Measurements from ENCODE around the gene EIF3B. TPM values are rescaled to one million over a fixed set of nuclear protein-coding genes. Genes with fewer than 3 reads are reported as not detected.
A peak's percentile ranks its signal among the peaks of the same experiment; 100 is the strongest.

Gene EIF3B
- total and polyA plus RNA-seq, 12 donors, result 81.4 to 183 (median 110) TPM

DNA sequence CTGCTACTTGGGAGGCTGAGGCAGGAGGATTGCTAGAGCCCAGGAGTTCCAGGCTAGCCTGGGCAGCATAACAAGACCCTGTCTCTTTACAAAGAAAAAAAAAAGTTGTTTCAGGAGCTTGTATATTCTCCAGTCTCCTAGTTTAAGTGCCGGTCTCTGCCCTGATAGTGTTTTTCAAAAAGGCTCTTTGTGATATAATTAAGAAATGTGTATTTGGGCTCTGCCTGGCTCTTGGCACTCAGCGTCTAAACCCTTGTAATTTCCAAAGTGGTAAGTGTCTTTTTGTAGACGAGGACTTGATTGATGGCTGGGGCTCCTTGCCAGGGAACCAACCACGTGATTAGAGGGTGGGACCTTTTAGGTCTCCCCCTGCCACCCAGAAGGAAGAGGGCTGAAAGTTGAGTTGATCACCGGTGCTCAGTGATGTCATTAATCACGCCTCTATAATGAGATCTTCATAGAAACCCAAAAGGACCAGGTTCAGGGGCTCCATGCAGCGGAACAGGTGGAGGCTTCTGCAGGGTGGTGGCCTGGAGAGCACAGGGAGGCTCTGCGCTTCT, 4.4 kb downstream of the EIF3B start:
- 54 to 64% (median 57%) methylated on average over 8 of the region's 8 CpGs for WGBS, 4 donors

DNA sequence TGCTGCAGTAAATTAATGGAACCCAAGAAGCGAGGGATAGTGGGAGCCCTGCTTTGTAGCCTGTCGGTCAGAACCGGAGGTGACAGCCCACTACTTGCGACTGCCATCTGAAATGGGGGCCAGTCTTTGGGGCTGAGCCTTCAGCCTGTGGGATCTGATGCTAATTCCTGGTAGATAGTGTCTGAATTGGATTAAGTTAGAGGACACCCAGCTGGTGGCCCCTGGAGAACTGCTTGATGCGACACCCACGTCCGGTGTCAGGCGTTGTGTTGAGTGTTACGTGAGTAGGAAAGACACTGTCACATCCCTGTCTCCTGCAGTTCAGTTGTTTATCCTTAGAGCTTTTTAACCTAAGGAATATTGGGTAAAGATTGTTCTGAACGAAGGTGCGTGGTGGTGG, 5.0 kb downstream of the EIF3B start:
- intact Hi-C loops (cut with DNase I), result loop anchor here (5.0 to 10.0 kb wide), 3 partner anchors 43 to 785 kb away; partner anchors contain the start of genes CHST12 (in 1 of the 2), MRM2 (in 1 of the 2), NUDT1 (in 1 of the 2) and PSMG3 (in 1 of the 2)
- Histone ChIP-seq H3K9me3 (replicated peaks in 1 of 3) (no peaks in the 10 kb centered on the region), H3K4me1 (replicated peaks in 1 of 2) (peaks cover 17 to 48% of the 10 kb centered on the region in 2 donors), H3K4me3 (no peak overlapping the region), H3K27ac (peak overlapping the region in 1 of 5 donors; percentile 24), H3K27me3 (no peaks in the 10 kb centered on the region), H3K36me3 (replicated peaks in 1 of 2) (peaks cover 0 to 38% of the 10 kb centered on the region in 2 donors)
- 81 to 91% (median 87%) methylated on average over 11 of the region's 11 CpGs for WGBS, 4 donors
- TF ChIP-seq POLR2A (IDR thresholded peaks at IDR 0.05), result no peak
- TF ChIP-seq, protein P1, sequence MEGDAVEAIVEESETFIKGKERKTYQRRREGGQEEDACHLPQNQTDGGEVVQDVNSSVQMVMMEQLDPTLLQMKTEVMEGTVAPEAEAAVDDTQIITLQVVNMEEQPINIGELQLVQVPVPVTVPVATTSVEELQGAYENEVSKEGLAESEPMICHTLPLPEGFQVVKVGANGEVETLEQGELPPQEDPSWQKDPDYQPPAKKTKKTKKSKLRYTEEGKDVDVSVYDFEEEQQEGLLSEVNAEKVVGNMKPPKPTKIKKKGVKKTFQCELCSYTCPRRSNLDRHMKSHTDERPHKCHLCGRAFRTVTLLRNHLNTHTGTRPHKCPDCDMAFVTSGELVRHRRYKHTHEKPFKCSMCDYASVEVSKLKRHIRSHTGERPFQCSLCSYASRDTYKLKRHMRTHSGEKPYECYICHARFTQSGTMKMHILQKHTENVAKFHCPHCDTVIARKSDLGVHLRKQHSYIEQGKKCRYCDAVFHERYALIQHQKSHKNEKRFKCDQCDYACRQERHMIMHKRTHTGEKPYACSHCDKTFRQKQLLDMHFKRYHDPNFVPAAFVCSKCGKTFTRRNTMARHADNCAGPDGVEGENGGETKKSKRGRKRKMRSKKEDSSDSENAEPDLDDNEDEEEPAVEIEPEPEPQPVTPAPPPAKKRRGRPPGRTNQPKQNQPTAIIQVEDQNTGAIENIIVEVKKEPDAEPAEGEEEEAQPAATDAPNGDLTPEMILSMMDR (IDR thresholded peaks at IDR 0.05), result no peak
- DNase-seq, result peak in 1 of 7 donors; percentile 77

More for the DNA sequence above, 4.4 kb downstream of the EIF3B start:
- no peaks in the 10 kb centered on the region for H3K27me3 ChIP-seq
- TF ChIP-seq POLR2A (IDR thresholded peaks at IDR 0.05), result no peak
- TF ChIP-seq, protein P1 (IDR thresholded peaks at IDR 0.05), result no peak
- H3K4me3 ChIP-seq, result no peak overlapping the region
- H3K36me3 ChIP-seq (replicated peaks in 1 of 2), result peaks cover 0 to 32% of the 10 kb centered on the region in 2 donors
- DNase-seq, result peak in 1 of 7 donors; percentile 61
- intact Hi-C loops (cut with DNase I), result loop anchor here (5.0 to 10.0 kb wide), 3 partner anchors 43 to 784 kb away; partner anchors contain the start of genes CHST12 (in 1 of the 2), MRM2 (in 1 of the 2), NUDT1 (in 1 of the 2) and PSMG3 (in 1 of the 2)
- H3K27ac ChIP-seq, result no peak overlapping the region
- H3K4me1 ChIP-seq (replicated peaks in 1 of 2), result peaks cover 17 to 48% of the 10 kb centered on the region in 2 donors
- H3K9me3 ChIP-seq (replicated peaks in 1 of 3), result no peaks in the 10 kb centered on the region

DNA sequence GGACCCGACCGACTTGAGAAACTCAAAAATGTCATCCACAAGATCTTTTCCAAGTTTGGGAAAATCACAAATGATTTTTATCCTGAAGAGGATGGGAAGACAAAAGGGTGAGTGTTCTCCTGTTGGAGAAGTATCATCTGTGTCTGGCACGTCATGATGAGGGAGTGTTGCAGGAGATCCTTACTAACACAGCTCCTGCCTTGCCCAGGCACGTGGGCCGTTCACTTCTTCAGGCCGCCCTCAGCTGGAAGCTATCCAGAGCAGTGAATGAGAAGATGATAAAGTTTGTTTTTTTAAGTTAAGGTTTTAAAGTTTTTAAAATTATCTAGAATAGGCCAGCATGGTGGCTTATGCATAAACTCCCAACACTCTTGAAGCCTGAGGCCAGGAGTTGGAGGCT, 6.2 kb downstream of the EIF3B start:
- no peak for DNase-seq
- intact Hi-C loops (cut with DNase I), result no loop called here
- H3K9me3 ChIP-seq (replicated peaks in 1 of 3), result no peaks in the 10 kb centered on the region
- peaks cover 14 to 47% of the 10 kb centered on the region in 2 donors for H3K4me1 ChIP-seq (replicated peaks in 1 of 2)
- H3K36me3 ChIP-seq (replicated peaks in 1 of 2), result peaks cover 0 to 50% of the 10 kb centered on the region in 2 donors
- H3K27me3 ChIP-seq, result no peaks in the 10 kb centered on the region
- H3K27ac ChIP-seq, result no peak overlapping the region
- TF ChIP-seq, protein P1 (IDR thresholded peaks at IDR 0.05), result no peak
- TF ChIP-seq POLR2A (IDR thresholded peaks at IDR 0.05), result no peak
- 71 to 73% (median 73%) methylated on average over 6 of the region's 6 CpGs for WGBS, 4 donors
- H3K4me3 ChIP-seq, result no peak overlapping the region

DNA sequence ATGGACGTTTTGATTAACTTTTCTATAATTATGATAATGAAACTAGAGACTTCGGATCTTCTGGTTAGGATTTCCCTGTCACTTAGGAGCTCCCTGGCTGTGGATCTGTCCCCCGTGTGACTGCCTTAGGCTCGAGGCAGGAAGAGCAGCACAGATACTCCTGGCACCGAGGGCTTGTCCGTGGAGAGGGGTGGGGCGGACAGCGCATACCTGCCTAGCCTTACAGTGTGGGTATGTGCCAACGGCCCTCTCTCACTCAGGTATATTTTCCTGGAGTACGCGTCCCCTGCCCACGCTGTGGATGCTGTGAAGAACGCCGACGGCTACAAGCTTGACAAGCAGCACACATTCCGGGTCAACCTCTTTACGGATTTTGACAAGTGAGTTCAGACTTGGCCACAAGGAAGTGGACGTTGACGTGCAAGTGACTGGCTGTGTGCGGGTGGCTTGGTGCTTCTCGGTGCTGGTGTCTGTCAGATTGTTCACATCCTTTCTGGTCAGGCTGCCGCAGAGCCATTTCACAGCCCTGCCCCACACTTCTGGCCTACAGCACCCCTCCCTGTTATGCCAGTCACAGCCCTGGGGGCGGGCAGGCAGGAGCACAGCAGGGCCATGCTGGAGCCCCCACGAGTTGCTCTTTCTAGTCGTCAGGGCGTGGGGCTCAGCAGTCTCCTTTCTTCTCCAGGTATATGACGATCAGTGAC, 7.9 kb downstream of the EIF3B start:
- no peak for DNase-seq
- TF ChIP-seq, protein P1 (IDR thresholded peaks at IDR 0.05), result no peak
- no peak for TF ChIP-seq POLR2A (IDR thresholded peaks at IDR 0.05)
- H3K4me3 ChIP-seq, result no peak overlapping the region
- H3K36me3 ChIP-seq (replicated peaks in 1 of 2), result peaks cover 0 to 67% of the 10 kb centered on the region in 2 donors
- 90 to 92% (median 92%) methylated on average over 24 to 27 of the region's 27 CpGs for WGBS, 4 donors
- H3K27me3 ChIP-seq, result no peaks in the 10 kb centered on the region
- no peaks in the 10 kb centered on the region for H3K9me3 ChIP-seq (replicated peaks in 1 of 3)
- peaks cover 0 to 29% of the 10 kb centered on the region in 2 donors for H3K4me1 ChIP-seq (replicated peaks in 1 of 2)
- H3K27ac ChIP-seq, result no peak overlapping the region
- intact Hi-C loops (cut with DNase I), result no loop called here

All from adrenal gland (tissue), 12 donors.